SK-N-SH (cell line): ENCODE data around the gene TRIP10. TPM values are rescaled to one million over a fixed set of nuclear protein-coding genes. Genes with fewer than 3 reads are reported as not detected.

Experiments used
- CTCF ChIA-PET: fragments of 300-600, 350-600 bp; formaldehyde crosslinking; extraction: SDS; loops from one replicate; lab custom pipeline; 2021; lab: Yijun Ruan, JAX
- POLR2A ChIA-PET: fragments of 350-600 bp; sonication (Branson Sonifier 250); formaldehyde crosslinking; extraction: SDS; loops from one replicate; lab custom pipeline; 2020; ENCODE audit warnings: antibody characterized with exemption, inconsistent platforms; lab: Yijun Ruan, JAX
- DNase-seq: peaks from one replicate; pipeline ENCODE4 v3.0.0; 2012
- H2AFZ ChIP-seq: fragments of 200-600 bp; sonication (generic); 2 replicates; pipeline ENCODE4 v1.8.1; 2016; ENCODE audit warnings: antibody characterized with exemption, mild to moderate bottlenecking, low read depth
- H3F3A ChIP-seq: fragments of 200-600 bp; sonication (generic); replicated peaks from 2 replicates; pipeline ENCODE3; 2016; ENCODE audit warnings: antibody characterized with exemption, mild to moderate bottlenecking; ENCODE audit not compliant: insufficient read depth
- H3K27ac ChIP-seq, 2 experiments: fragments of 200-500 bp in 1 of 2; fragments of 200-600 bp in 1 of 2; sonication (Bioruptor generic) in 1 of 2; sonication (generic), shearing (Covaris generic) in 1 of 2; 2 replicates each; pipeline versions ENCODE4 v1.5.1 to v1.6.1; 2014 to 2016; ENCODE audit warnings: low read depth in 2 of 2, inconsistent platforms in 1 of 2, low read length in 1 of 2, mild to moderate bottlenecking in 1 of 2, mixed read lengths in 1 of 2
- H3K27me3 ChIP-seq: fragments of 200-600 bp; sonication (generic), shearing (Covaris generic); 2 replicates; pipeline ENCODE4 v1.6.1; 2016; ENCODE audit warnings: mixed run types; ENCODE audit not compliant: insufficient read depth
- H3K36me3 ChIP-seq, 2 experiments: fragments of 200-500 bp in 1 of 2; fragments of 200-600 bp in 1 of 2; sonication (Bioruptor generic) in 1 of 2; sonication (generic) in 1 of 2; replicated peaks in 1 of 2; 2 replicates each; pipeline versions ENCODE3 to v1.5.1; 2014 to 2016; ENCODE audit warnings: low read length in 1 of 2, mild to moderate bottlenecking in 1 of 2; ENCODE audit not compliant: insufficient read depth in 2 of 2, control insufficient read depth in 1 of 2
- H3K4me1 ChIP-seq, 2 experiments: fragments of 200-500 bp in 1 of 2; fragments of 200-600 bp in 1 of 2; sonication (Bioruptor generic) in 1 of 2; sonication (generic), shearing (Covaris generic) in 1 of 2; 2 replicates each; pipeline versions ENCODE4 v1.5.1 to v1.6.1; 2014 to 2016; ENCODE audit warnings: low read depth in 1 of 2, low read length in 1 of 2, mixed run types in 1 of 2; ENCODE audit not compliant: insufficient read depth in 2 of 2, control insufficient read depth in 1 of 2
- H3K4me2 ChIP-seq: fragments of 200-600 bp; sonication (generic), shearing (Covaris generic); 2 replicates; pipeline ENCODE4 v1.6.1; 2017; ENCODE audit warnings: mixed run types
- H3K4me3 ChIP-seq, 2 experiments: fragments of 200-500 bp in 1 of 2; fragments of 200-600 bp in 1 of 2; sonication (Bioruptor generic) in 1 of 2; sonication (generic), shearing (Covaris generic) in 1 of 2; 2 replicates each; pipeline versions ENCODE4 v1.5.1 to v1.8.1; 2014 to 2016; ENCODE audit warnings: low read depth in 2 of 2, inconsistent platforms in 1 of 2, low read length in 1 of 2, mild to moderate bottlenecking in 1 of 2, mixed read lengths in 1 of 2, moderate library complexity in 1 of 2
- H3K79me2 ChIP-seq: fragments of 200-600 bp; sonication (generic); 2 replicates; pipeline ENCODE4 v1.8.1; 2017; ENCODE audit warnings: mild to moderate bottlenecking; ENCODE audit not compliant: insufficient read depth
- H3K9ac ChIP-seq: fragments of 200-600 bp; sonication (generic); 2 replicates; pipeline ENCODE4 v1.6.1; 2017; ENCODE audit warnings: mixed run types
- H3K9me2 ChIP-seq: fragments of 200-600 bp; sonication (generic); 2 replicates; pipeline ENCODE4 v1.6.1; 2017; ENCODE audit warnings: mixed run types
- H3K9me3 ChIP-seq: fragments of 200-600 bp; sonication (generic); 2 replicates; pipeline ENCODE4 v1.6.1; 2017; ENCODE audit warnings: mixed run types, mild to moderate bottlenecking, moderate library complexity
- H4K20me1 ChIP-seq: fragments of 200-600 bp; sonication (generic); 2 replicates; pipeline ENCODE4 v1.6.1; 2017; ENCODE audit warnings: mild to moderate bottlenecking, mixed run types; ENCODE audit not compliant: insufficient read depth
- CHD2 ChIP-seq: fragments of 150-350 bp; IDR thresholded peaks from 2 replicates; pipeline ENCODE4 v1.6.1; 2018; ENCODE audit warnings: low read length; ENCODE audit not compliant: partially characterized antibody
- EZH2phosphoT487 ChIP-seq: fragments of 200-600 bp; sonication (generic); IDR thresholded peaks from 2 replicates; pipeline ENCODE4 v1.6.1; 2017; ENCODE audit warnings: low read depth, mixed run types, mild to moderate bottlenecking, antibody characterized with exemption, moderate library complexity, borderline replicate concordance
- FOXJ3 ChIP-seq: sonication (generic); formaldehyde crosslinking; IDR thresholded peaks from 2 replicates; pipeline ENCODE4 v1.5.1; 2020; ENCODE audit warnings: mild to moderate bottlenecking, missing genetic modification reagents
- FOXM1 ChIP-seq: IDR thresholded peaks from 2 replicates; pipeline ENCODE4 v1.4.0; 2012; ENCODE audit warnings: low read depth, mild to moderate bottlenecking
- GABPA ChIP-seq: IDR thresholded peaks from 2 replicates; pipeline ENCODE4 v1.4.0; 2012; ENCODE audit warnings: low read depth, mild to moderate bottlenecking
- GATA2 ChIP-seq: sonication (generic); formaldehyde crosslinking; IDR thresholded peaks from 2 replicates; pipeline ENCODE4 v1.5.0; 2020; ENCODE audit warnings: mild to moderate bottlenecking, missing genetic modification reagents
- MEF2A ChIP-seq: IDR thresholded peaks from 2 replicates; pipeline ENCODE4 v1.4.0; 2012; ENCODE audit warnings: low read depth, borderline replicate concordance
- MXI1 ChIP-seq: IDR thresholded peaks from 2 replicates; pipeline ENCODE4 v1.6.1; 2012; ENCODE audit warnings: mild to moderate bottlenecking, low read depth, low read length, improper control_type of control experiment
- PBX3 ChIP-seq: IDR thresholded peaks from 2 replicates; pipeline ENCODE4; 2012
- RAD21 ChIP-seq: IDR thresholded peaks from 2 replicates; pipeline ENCODE4 v1.6.1; 2012; ENCODE audit warnings: mild to moderate bottlenecking, low read length
- RXRA ChIP-seq: IDR thresholded peaks from 2 replicates; pipeline ENCODE4 v1.4.0; 2012; ENCODE audit warnings: low read depth, mild to moderate bottlenecking, borderline replicate concordance
- SIN3A ChIP-seq: IDR thresholded peaks from 2 replicates; pipeline ENCODE4 v1.6.1; 2012; ENCODE audit warnings: low read depth, mild to moderate bottlenecking, low read length, moderate library complexity, borderline replicate concordance
- USF2 ChIP-seq: fragments of 150-350 bp; IDR thresholded peaks from 2 replicates; pipeline ENCODE4 v1.6.1; 2017; ENCODE audit warnings: antibody characterized with exemption, low read length, low read depth, borderline replicate concordance
- YY1 ChIP-seq: IDR thresholded peaks from 2 replicates; pipeline ENCODE4 v1.4.0; 2012; ENCODE audit warnings: low read depth, mild to moderate bottlenecking
- WGBS: methylation state at CpG from one replicate; pipeline ENCODE4 v1.1.6; 2017; ENCODE audit warnings: low lambda C conversion rate; 5-methylcytosine and 5-hydroxymethylcytosine counted together
- polyA plus RNA-seq, 3 experiments: library from polyadenylated mRNA; depleted of rRNA; stranded (reverse); fragments of >200 nt; gene quantifications; 2 replicates each; pipeline ENCODE4 v1.2.3, GENCODE V29; 2012

TRIP10 gene
- polyA plus RNA-seq, 1 of the 3 experiments (the other 2 are of a cell fraction) = 42.9 TPM

GRCh38 chr19:6712692-6713670, 26.5 kb upstream of the TRIP10 start (continued):
- TF ChIP-seq EZH2phosphoT487 = no peak
- no peak for TF ChIP-seq RAD21
- no peak for TF ChIP-seq FOXJ3 (CRISPR knock-in tag)
- TF ChIP-seq PBX3 = no peak
- TF ChIP-seq SIN3A = no peak
- TF ChIP-seq YY1 = no peak
- TF ChIP-seq, all 33 proteins: peak for 0

GRCh38 chr19:6713773-6714692, 25.4 kb upstream of the TRIP10 start:
- Histone ChIP-seq H4K20me1 (no peaks in the 10 kb centered on the region), H3K27me3 (peaks cover 25% of the 10 kb centered on the region), H3K9me3 (no peaks in the 10 kb centered on the region), H3K79me2 (no peaks in the 10 kb centered on the region), H3K9me2 (no peaks in the 10 kb centered on the region), H3K4me3 (no peak overlapping the region), H3K27ac (no peak overlapping the region), H3K9ac (no peak overlapping the region), H3K4me1 (no peaks in the 10 kb centered on the region), H3F3A (peaks cover 6% of the 10 kb centered on the region), H3K4me2 (no peak overlapping the region), H2AFZ (no peak overlapping the region), H3K36me3 (no peaks in the 10 kb centered on the region)
- no peak for DNase-seq
- TF ChIP-seq YY1 (no peak), RAD21 (no peak), MEF2A (no peak), FOXM1 (no peak), PBX3 (no peak), FOXJ3 (CRISPR knock-in tag) (no peak), USF2 (no peak), RXRA (no peak), SIN3A (no peak), GABPA (no peak), GATA2 (CRISPR knock-in tag) (no peak), MXI1 (no peak), CHD2 (no peak)
- CTCF ChIA-PET = interaction anchor here (0.7 kb wide), 1 partner anchor 780 kb away, joined by 3 read pairs; no protein-coding TSS in a partner anchor
- POLR2A ChIA-PET = no interaction called here
- 36% methylated on average over 20 of the region's 24 CpGs for WGBS
